HEK293 (cell line): ENCODE data around the gene ZNF177.
A peak's percentile ranks its signal among the peaks of the same experiment; 100 is the strongest.

Experiments used
- CTCF ChIA-PET: fragments of 350-600 bp; formaldehyde crosslinking; extraction: SDS; loops from one replicate; lab custom pipeline; 2021; ENCODE audit warnings: antibody characterized with exemption; lab: Yijun Ruan, JAX
- POLR2A ChIA-PET: fragments of 300-600 bp; formaldehyde crosslinking; extraction: SDS; loops from one replicate; lab custom pipeline; 2020; ENCODE audit warnings: antibody characterized with exemption, inconsistent platforms; lab: Yijun Ruan, JAX
- H3K27ac ChIP-seq: fragments of 200-500 bp; sonication (Bioruptor generic); 2 replicates; pipeline ENCODE4 v1.5.1; 2014; ENCODE audit warnings: low read depth, low read length, control low read depth, inconsistent platforms; ENCODE audit errors: extremely low read depth
- H3K36me3 ChIP-seq, 2 experiments: fragments of 200-500 bp in 1 of 2; sonication (Bioruptor generic) in 1 of 2; 1 replicate in 1 of 2; 2 replicates in 1 of 2; pipeline ENCODE4 v1.5.1; 2014 to 2017; ENCODE audit warnings: inconsistent platforms in 2 of 2, low read length in 2 of 2; ENCODE audit not compliant: control insufficient read depth in 2 of 2, insufficient read depth in 1 of 2
- H3K4me1 ChIP-seq: fragments of 200-500 bp; sonication (Bioruptor generic); 2 replicates; pipeline ENCODE4 v1.5.1; 2014; ENCODE audit warnings: mild to moderate bottlenecking, low read length, inconsistent platforms; ENCODE audit not compliant: control insufficient read depth, insufficient read depth
- H3K4me3 ChIP-seq: 2 replicates; pipeline ENCODE4 v1.5.1; 2011; ENCODE audit warnings: low read depth, mild to moderate bottlenecking, control low read depth, low read length, moderate library complexity
- H3K9me3 ChIP-seq: fragments of 200-500 bp; sonication (Bioruptor generic); 2 replicates; pipeline ENCODE4 v1.5.1; 2014; ENCODE audit warnings: low read depth, low read length, inconsistent platforms; ENCODE audit not compliant: control insufficient read depth, insufficient read depth
- SALL2 ChIP-seq: fragments of 450-650 bp; formaldehyde crosslinking; IDR thresholded peaks from 2 replicates; pipeline ENCODE4 v1.5.0; 2017; ENCODE audit warnings: missing biosample characterization, mild to moderate bottlenecking, missing genetic modification characterization, borderline replicate concordance
- SETDB1 ChIP-seq: IDR thresholded peaks from one replicate; pipeline ENCODE4 v1.6.1; 2017; ENCODE audit warnings: mild to moderate bottlenecking, low read length, moderate library complexity, mixed read lengths; ENCODE audit not compliant: insufficient read length
- TRIM28 ChIP-seq: IDR thresholded peaks from 2 replicates; pipeline ENCODE4 v1.6.1; 2011; ENCODE audit warnings: low read length, control low read depth, borderline replicate concordance
- ZFHX2 ChIP-seq: fragments of 450-650 bp; formaldehyde crosslinking; conservative IDR thresholded peaks from 2 replicates; pipeline ENCODE4 v1.5.1; 2016; ENCODE audit warnings: missing biosample characterization, missing genetic modification characterization
- ZFP69B ChIP-seq: fragments of 450-650 bp; formaldehyde crosslinking; IDR thresholded peaks from 2 replicates; pipeline ENCODE4 v1.5.1; 2016; ENCODE audit warnings: missing biosample characterization, missing genetic modification characterization
- ZNF112 ChIP-seq: fragments of 450-650 bp; formaldehyde crosslinking; IDR thresholded peaks from 2 replicates; pipeline ENCODE4 v1.5.0; 2017; ENCODE audit warnings: missing biosample characterization, missing genetic modification characterization
- ZNF2 ChIP-seq: fragments of 450-650 bp; formaldehyde crosslinking; IDR thresholded peaks from 2 replicates; pipeline ENCODE4 v1.5.1; 2016; ENCODE audit warnings: missing biosample characterization, missing genetic modification characterization
- ZNF214 ChIP-seq: fragments of 450-650 bp; formaldehyde crosslinking; IDR thresholded peaks from 2 replicates; pipeline ENCODE4 v1.5.1; 2017; ENCODE audit warnings: missing biosample characterization, mild to moderate bottlenecking, missing genetic modification characterization, borderline replicate concordance
- ZNF274 ChIP-seq, 2 experiments: fragments of 200-500 bp in 1 of 2; fragments of 450-650 bp in 1 of 2; sonication (Bioruptor generic) in 1 of 2; formaldehyde crosslinking in 1 of 2; IDR thresholded peaks; 2 replicates each; pipeline versions ENCODE4 v1.5.1 to v1.6.1; 2014 to 2016; ENCODE audit warnings: borderline replicate concordance in 1 of 2, inconsistent platforms in 1 of 2, low read length in 1 of 2, missing biosample characterization in 1 of 2, missing genetic modification characterization in 1 of 2
- ZNF394 ChIP-seq: fragments of 450-650 bp; formaldehyde crosslinking; IDR thresholded peaks from 2 replicates; pipeline ENCODE4 v1.5.1; 2016; ENCODE audit warnings: missing biosample characterization, missing genetic modification characterization, mild to moderate bottlenecking, moderate library complexity, borderline replicate concordance
- ZNF404 ChIP-seq: fragments of 450-650 bp; formaldehyde crosslinking; IDR thresholded peaks from 2 replicates; pipeline ENCODE4 v1.5.1; 2017; ENCODE audit warnings: missing biosample characterization, missing genetic modification characterization
- ZNF48 ChIP-seq: fragments of 450-650 bp; formaldehyde crosslinking; IDR thresholded peaks from 2 replicates; pipeline ENCODE4 v1.5.1; 2016; ENCODE audit warnings: missing biosample characterization, missing genetic modification characterization
- ZNF521 ChIP-seq: fragments of 450-650 bp; formaldehyde crosslinking; IDR thresholded peaks from 2 replicates; pipeline ENCODE4 v1.5.1; 2017; ENCODE audit warnings: missing biosample characterization, mild to moderate bottlenecking, missing genetic modification characterization
- ZNF658 ChIP-seq: fragments of 450-650 bp; formaldehyde crosslinking; IDR thresholded peaks from 2 replicates; pipeline ENCODE4; 2016; ENCODE audit warnings: missing biosample characterization, missing genetic modification characterization
- ZNF792 ChIP-seq: fragments of 450-650 bp; formaldehyde crosslinking; IDR thresholded peaks from 2 replicates; pipeline ENCODE4 v1.5.1; 2016; ENCODE audit warnings: missing biosample characterization, missing genetic modification characterization
- TF ChIP-seq, protein P1 (sequence below): fragments of 450-650 bp; formaldehyde crosslinking; IDR thresholded peaks from 2 replicates; pipeline ENCODE4 v1.5.1; 2016; ENCODE audit warnings: missing biosample characterization, missing genetic modification characterization
- TF ChIP-seq, protein P2 (sequence below): fragments of 450-650 bp; formaldehyde crosslinking; IDR thresholded peaks from 2 replicates; pipeline ENCODE4 v1.5.1; 2016; ENCODE audit warnings: missing biosample characterization, missing genetic modification characterization, low read depth
- TF ChIP-seq, protein P3 (sequence below): fragments of 450-650 bp; formaldehyde crosslinking; optimal IDR thresholded peaks from 2 replicates; pipeline ENCODE3; 2016; ENCODE audit warnings: missing biosample characterization, mild to moderate bottlenecking, missing genetic modification characterization
- TF ChIP-seq, protein P4 (sequence below): fragments of 450-650 bp; formaldehyde crosslinking; IDR thresholded peaks from 2 replicates; pipeline ENCODE4 v1.5.1; 2016; ENCODE audit warnings: missing biosample characterization, missing genetic modification characterization

The ZNF177 gene

DNA sequence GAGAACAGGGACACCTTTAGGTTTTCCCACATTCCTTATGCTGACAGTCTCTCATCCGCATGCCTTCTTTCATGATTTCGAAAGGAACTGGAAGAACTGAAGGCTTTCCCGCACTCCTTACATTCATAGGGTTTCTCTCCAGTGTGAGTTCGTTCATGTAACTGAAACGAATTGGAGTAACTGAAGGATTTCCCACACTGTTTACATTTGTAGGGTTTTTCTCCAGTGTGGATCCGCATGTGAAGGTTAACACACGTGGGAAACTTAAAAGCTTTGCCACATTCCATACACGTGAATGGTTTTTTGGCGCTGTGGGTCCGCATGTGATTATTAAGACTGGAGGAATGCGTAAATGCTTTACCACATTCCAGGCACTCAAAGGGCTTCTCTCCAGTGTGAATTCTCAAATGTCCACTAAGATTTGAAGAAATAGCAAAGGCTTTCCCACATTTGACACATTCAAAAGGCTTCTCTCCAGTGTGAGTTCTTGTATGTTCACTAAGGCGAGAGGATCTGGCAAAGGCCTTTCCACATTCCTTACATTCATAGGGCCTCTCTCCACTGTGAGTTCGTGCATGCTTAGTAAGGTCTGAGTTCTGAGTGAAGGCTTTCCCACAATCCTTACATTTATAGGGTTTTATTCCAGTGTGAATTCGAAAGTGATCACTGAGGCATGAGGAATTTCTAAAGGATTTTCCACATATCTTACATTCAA is 50.6 kb downstream of the ZNF177 start:
- peaks cover 36 to 60% of the 10 kb centered on the region in 2 experiments for H3K36me3 ChIP-seq
- POLR2A ChIA-PET = no interaction called here
- H3K27ac ChIP-seq = no peak overlapping the region
- H3K4me3 ChIP-seq = no peak overlapping the region
- CTCF ChIA-PET = no interaction called here
- TF ChIP-seq SETDB1 (peak; percentile 97), ZNF792 (tag by site-specific recombination) (no peak), TRIM28 (peak; percentile 43; the same call in 1 of the 2 replicates), ZNF274 (IDR thresholded peaks at IDR 0.05; ENCODE audit: low read length) (no peak), ZNF274 (tag by site-specific recombination; IDR thresholded peaks at IDR 0.05; ENCODE audit: borderline replicate concordance) (peak; percentile 77; the same call in 1 of the 2 replicates)
- TF ChIP-seq, protein P1, sequence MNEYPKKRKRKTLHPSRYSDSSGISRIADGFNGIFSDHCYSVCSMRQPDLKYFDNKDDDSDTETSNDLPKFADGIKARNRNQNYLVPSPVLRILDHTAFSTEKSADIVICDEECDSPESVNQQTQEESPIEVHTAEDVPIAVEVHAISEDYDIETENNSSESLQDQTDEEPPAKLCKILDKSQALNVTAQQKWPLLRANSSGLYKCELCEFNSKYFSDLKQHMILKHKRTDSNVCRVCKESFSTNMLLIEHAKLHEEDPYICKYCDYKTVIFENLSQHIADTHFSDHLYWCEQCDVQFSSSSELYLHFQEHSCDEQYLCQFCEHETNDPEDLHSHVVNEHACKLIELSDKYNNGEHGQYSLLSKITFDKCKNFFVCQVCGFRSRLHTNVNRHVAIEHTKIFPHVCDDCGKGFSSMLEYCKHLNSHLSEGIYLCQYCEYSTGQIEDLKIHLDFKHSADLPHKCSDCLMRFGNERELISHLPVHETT (tag by site-specific recombination) = no peak
- H3K9me3 ChIP-seq = no peaks in the 10 kb centered on the region; the same call in 1 of the 2 replicates
- no peaks in the 10 kb centered on the region for H3K4me1 ChIP-seq

DNA sequence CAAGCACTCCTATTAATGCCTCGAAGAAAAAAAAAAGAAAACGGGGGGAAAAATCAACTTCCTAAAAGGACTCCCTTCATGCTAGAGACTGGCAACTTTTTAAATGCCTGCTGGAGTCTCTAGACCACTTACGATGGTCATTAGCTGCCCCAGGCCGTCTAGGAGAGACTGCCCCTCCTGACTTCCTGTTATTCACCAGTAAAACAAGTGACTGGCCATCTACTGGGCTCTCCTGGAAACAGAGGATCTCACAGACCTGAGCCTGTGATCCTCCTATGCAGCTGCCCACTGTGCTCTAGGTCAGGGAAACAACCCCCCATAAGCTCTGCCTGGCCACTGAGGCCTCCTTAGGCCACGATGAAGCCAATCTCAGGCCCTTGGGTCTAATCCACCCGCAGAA is 65.1 kb downstream of the ZNF177 start:
- TF ChIP-seq, protein P2, sequence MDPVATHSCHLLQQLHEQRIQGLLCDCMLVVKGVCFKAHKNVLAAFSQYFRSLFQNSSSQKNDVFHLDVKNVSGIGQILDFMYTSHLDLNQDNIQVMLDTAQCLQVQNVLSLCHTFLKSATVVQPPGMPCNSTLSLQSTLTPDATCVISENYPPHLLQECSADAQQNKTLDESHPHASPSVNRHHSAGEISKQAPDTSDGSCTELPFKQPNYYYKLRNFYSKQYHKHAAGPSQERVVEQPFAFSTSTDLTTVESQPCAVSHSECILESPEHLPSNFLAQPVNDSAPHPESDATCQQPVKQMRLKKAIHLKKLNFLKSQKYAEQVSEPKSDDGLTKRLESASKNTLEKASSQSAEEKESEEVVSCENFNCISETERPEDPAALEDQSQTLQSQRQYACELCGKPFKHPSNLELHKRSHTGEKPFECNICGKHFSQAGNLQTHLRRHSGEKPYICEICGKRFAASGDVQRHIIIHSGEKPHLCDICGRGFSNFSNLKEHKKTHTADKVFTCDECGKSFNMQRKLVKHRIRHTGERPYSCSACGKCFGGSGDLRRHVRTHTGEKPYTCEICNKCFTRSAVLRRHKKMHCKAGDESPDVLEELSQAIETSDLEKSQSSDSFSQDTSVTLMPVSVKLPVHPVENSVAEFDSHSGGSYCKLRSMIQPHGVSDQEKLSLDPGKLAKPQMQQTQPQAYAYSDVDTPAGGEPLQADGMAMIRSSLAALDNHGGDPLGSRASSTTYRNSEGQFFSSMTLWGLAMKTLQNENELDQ (tag by site-specific recombination) = no peak
- no peak for TF ChIP-seq TRIM28
- no peak for TF ChIP-seq ZFHX2 (tag by site-specific recombination)
- no peak for TF ChIP-seq SALL2 (tag by site-specific recombination)
- TF ChIP-seq ZNF112 = no peak
- TF ChIP-seq, protein P3, sequence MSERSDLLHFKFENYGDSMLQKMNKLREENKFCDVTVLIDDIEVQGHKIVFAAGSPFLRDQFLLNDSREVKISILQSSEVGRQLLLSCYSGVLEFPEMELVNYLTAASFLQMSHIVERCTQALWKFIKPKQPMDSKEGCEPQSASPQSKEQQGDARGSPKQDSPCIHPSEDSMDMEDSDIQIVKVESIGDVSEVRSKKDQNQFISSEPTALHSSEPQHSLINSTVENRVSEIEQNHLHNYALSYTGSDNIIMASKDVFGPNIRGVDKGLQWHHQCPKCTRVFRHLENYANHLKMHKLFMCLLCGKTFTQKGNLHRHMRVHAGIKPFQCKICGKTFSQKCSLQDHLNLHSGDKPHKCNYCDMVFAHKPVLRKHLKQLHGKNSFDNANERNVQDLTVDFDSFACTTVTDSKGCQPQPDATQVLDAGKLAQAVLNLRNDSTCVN (tag by site-specific recombination) = no peak
- TF ChIP-seq ZNF404 (tag by site-specific recombination) = no peak
- no peak for TF ChIP-seq ZFP69B (tag by site-specific recombination)
- TF ChIP-seq ZNF394 (tag by site-specific recombination) = no peak
- TF ChIP-seq, protein P4, sequence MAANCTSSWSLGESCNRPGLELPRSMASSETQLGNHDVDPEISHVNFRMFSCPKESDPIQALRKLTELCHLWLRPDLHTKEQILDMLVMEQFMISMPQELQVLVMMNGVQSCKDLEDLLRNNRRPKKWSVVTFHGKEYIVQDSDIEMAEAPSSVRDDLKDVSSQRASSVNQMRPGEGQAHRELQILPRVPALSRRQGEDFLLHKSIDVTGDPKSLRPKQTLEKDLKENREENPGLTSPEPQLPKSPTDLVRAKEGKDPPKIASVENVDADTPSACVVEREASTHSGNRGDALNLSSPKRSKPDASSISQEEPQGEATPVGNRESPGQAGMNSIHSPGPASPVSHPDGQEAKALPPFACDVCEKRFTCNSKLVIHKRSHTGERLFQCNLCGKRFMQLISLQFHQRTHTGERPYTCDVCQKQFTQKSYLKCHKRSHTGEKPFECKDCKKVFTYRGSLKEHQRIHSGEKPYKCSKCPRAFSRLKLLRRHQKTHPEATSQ (tag by site-specific recombination) = no peak
- no peak for TF ChIP-seq ZNF2 (tag by site-specific recombination)
- no peak for TF ChIP-seq ZNF48 (tag by site-specific recombination)
- TF ChIP-seq ZNF521 (tag by site-specific recombination) = no peak
- TF ChIP-seq ZNF658 (tag by site-specific recombination) = no peak
- no peak for TF ChIP-seq ZNF214 (tag by site-specific recombination)
- Histone ChIP-seq H3K27ac (no peak overlapping the region), H3K36me3 (peaks cover 15 to 92% of the 10 kb centered on the region in 2 experiments), H3K4me1 (no peaks in the 10 kb centered on the region), H3K4me3 (no peak overlapping the region), H3K9me3 (no peaks in the 10 kb centered on the region)
- POLR2A ChIA-PET = no interaction called here
- CTCF ChIA-PET = no interaction called here
